DMS 273 (cell line): Measurements from ENCODE around the gene SEC14L3.
"Not testable (repeated sequence)": the region's sequence is repeated elsewhere in the genome, so short reads cannot be mapped to it uniquely, and the experiment has no call there.

ENCODE experiments used
- DNase-seq: peaks from one replicate; lab custom pipeline; 2025; ENCODE audit not compliant: unreplicated experiment; lab: John Stamatoyannopoulos, UW

Gene SEC14L3

DNA sequence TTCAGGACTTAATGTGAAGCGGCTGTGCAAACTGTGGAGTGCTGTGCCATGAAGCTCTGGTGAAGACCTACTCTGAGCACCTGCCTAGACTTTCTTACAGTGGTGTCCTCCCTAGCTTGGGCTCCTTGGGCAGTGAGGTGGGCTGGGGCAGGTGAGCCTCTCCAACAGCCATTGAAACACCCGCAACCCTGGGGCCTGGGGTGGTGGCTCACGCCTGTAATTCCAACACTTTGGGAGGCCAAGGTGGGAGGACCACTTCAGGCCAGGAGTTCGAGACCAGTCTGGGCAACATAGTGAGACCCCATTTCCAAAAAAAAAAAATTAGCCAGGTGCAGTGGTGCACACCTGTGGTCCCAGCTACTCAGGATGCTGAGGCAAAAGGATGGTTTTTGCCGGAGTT is 14.3 kb upstream of the SEC14L3 start:
- no peak for DNase-seq

DNA sequence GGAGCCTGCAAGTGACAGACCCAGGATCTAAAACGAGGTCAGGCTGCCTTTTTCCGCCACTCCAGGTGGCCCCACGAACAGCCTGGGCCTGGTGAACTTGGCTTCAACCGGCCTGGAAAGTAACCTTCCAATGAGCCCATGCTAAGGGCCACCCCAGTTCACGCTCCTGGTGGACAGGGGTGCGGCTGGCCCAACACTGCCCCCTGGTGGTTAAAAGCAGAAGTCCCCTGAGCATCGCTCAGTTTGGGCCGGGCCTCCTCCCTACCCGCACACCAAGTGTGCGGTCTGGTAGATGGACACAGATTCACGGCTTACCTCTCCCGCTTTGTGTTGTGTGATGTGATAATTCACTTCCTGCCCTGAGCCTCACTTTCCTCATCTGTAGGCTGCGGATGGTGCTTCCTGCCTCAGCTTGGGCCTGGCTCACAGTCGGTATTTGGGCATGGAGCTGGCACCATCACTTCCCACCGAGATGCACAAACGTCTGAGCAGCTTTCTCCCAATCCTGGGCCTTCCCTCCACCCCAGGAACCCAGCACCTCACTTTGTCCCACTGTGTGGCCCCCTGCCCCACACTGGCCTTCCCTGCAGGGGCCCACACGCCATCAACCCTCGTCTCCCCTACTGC is 13.7 kb upstream of the SEC14L3 start:
- peak; percentile 62 for DNase-seq

DNA sequence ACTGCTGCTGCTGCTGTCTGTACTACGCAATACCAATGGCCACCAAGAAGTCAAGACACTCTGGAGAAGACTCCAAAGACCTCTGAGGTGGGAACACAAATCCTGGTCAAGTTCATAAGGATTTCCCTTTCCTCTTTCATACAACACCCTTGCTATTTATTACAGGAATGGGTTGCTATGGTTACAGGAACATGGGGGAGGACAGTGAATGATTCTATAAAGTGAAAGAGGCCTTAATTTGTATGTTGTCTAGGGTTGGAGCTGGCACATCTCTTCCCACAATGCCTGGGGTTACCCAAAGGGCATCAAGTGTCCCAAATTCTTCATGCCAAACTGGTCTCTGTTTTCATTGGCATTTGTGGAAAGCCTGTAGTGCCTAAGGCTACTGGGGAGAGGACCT is 11.4 kb upstream of the SEC14L3 start:
- DNase-seq: no peak

DNA sequence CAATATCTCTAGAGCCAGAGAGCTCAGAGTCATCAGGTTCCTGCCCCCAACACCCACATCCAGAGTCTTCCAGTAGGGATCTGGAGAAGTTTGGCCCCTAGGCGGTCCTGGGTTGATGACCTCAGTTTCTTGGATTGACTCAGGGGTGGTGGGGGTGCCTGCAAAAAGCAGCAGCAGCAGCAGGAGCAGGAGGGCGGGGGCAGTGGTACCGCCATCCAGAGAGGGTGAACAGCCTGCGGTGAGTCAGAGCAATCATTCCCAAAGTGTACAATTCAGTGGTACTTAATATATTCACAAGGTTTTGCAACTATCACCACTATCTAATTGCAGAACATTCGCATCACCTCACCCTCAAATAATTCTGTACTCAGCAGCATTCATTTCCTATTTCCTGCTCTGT is 9.9 kb upstream of the SEC14L3 start:
- no peak for DNase-seq

DNA sequence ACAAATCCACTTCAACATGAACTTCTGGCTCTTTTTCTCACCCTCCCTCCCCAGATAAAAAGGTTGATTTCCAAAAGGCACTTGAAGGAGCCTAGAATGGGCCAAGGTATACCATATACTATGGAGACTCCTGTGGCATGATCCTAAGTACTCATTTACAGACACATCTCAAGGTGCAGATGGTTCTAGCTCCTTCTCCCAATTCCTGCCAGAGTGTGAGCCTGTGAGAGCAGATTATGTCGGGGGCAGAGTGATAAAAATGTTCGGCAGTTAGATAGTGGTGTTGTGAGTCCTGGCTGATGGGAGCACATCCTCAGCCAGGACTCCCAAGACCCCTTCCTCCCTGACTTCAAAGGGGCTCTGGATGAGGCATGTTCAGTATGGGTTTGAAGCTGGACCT is 8.2 kb upstream of the SEC14L3 start:
- DNase-seq: no peak

DNA sequence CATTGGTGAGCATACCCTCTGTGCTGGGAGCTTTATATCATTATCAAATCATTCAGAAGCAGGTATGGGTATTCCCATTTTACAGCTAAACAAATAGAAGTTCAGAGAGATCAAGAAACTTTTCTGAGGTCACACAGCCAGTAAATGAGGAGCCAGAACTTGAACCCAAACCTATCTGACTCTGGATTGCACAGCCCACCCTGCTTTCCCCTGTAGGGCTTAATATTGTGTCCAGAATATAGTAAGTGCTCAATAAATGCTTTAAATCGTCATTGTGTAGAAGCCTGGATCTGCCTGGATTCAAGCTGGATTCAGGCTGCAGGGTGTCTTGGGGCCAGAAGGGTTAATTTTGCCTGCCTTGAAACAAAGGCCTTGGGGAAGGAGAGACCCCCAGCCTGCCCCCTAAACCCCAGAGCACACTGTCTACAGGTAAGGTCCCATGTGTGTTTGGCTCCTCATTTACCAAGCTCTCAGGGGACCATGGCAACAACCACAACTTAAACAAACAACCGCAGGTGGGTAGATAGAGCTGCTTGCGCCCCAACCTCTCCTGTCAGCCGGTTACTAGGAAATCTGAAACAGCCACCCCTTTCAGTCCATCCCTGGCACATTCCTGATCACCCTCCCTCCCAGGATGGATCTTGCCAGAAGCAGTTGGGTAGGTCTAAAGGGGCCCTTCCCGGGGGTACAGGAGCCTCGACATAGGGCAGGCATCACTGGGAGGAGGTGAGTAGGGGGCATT is 3.0 kb upstream of the SEC14L3 start:
- no peak for DNase-seq

GRCh38 chr22:30474121-30474520 is 2.3 kb upstream of the SEC14L3 start:
- no peak for DNase-seq

GRCh38 chr22:30472994-30473720 is 1.3 kb upstream of the SEC14L3 start:
- no peak for DNase-seq

DNA sequence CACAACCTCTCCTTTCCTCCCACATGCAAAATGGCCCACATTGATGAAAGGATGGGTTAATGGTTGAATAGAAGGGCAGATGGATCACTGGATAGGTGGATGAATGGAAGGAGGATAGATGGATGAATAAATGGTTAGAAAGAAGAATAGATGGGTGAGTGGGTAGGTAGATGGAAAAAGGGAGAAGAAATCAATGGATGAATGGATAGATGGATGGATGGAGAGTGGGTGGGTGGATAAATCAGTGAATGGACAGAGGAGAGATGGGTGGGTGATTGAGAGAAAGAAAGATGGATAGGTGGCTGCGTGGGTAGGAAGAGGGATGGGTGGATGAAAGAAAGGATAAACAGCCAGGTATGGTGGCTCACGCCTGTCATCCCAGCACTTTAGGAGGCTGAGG is 1.2 kb downstream of the SEC14L3 start:
- DNase-seq: no peak

DNA sequence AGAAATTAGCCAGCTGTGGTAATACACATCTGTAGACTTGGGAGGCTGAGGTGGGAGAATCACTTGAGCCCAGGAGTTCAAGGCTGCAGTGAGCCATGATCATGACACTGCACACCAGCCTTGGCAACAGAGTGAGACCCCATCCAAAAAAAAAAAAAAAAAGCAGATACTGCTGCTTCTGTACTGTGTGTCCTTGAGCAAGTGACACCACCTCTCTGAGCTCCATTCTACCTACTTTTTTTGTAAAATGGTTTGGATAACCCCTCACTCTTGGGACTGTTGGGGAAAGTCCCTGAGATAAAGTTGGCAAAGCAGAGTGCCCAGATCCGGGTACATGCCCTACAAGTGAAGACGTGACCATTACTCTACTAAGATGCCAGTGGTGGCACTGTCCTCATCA is 2.7 kb downstream of the SEC14L3 start:
- no peak for DNase-seq

DNA sequence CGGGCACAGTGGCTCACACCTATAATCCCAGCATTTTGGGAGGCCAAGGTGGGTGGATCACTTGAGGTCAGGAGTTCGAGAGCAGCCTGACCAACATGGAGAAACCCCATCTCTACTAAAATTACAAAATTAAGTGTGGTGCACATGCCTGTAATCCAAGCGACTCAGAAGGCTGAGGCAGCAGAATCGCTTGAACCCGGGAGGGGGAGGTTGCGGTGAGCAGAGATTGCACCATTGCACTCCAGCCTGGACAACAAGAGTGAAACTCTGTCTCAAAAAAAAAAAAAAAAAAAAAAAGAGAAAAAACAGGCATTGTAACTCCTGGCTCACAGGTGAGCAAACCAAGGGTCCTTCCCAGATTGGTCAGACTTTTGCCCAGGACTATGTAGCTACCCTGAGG is 11.3 kb downstream of the SEC14L3 start:
- not testable (repeated sequence) for DNase-seq

GRCh38 chr22:30460147-30460546 is 11.7 kb downstream of the SEC14L3 start:
- DNase-seq: no peak

DNA sequence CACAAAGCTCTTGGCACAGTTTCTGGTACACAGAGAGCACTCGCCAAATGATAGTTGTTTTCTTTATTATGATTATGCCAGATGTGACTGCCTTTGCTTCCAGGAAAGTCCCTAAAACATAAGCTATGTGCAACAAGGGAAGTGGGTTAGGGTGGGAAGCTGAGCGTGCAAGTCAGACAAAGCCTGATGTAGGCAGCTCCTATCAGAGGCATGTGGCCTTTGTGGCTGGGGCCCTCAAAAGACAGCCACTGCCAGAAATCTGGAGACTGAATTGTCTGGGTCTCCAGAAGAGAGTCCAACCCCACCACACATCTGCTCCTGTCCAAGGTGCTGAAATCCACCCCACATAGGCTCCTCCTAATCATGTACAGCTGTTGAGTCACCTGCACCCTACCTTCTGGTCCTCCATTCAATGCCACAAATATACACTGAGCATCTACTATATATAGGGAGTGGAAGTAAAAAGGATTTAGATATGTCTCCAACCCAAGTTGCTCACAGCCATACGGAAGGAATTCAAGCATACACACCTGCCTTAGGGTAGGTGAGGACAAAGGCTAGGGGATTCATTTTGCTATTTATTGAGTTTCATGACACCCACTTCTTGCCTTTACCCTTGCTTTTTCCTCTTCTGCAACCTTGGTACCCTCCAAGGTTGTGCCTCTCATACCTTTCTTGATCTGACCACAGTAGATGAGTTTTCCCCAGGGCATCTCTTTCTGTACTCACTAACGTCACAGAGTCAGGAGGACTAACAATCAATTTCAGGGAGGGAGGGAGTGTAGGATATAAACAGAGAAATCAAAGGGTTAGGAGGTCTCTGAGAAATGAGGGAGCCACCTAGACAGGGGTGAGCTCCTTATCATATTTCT is 12.4 kb downstream of the SEC14L3 start:
- peak; percentile 11 for DNase-seq

GRCh38 chr22:30457981-30458380 is 13.8 kb downstream of the SEC14L3 start:
- no peak for DNase-seq

- no peak for DNase-seq
Measured at GRCh38 chr22:30455075-30455840, 16.6 kb downstream of the SEC14L3 start.

DNA sequence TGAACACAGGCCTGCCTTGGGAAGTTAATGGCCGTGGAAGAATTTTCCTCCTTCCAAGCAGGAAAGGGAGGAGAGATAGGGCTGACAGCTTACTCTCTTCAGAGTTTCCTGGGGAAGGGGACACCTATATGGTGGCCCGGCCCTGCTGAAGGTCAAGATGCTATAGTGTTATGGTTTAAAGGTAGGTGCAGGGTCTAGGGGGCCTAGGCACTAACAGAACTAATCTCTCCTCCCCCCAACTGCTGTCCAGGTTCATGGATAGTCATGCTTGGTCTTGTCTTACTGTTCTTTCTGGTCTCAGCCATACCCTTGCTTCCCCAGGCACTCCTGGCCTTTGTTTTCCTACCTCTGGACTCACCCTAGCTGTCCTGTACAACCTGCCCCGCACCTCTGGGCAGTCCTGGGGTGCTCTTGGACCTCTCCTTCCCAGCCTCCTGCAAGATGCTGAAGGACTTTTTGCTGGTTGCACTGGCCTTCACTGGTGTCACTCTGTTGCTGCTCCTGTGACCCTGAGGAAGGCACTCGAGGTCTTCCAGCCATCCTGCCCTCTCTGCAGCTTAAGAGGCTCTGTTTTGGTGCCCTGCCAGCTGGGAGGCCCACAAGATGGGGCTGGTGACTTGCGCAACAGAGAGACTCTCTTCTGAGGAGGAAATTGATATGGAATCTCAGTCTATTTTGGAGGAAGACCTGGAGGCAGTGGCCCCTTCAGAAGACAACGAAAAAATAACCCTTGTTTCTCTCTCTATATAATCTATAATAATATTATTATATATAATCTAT is 17.9 kb downstream of the SEC14L3 start:
- DNase-seq: peak; percentile 56

- peak; percentile 7 for DNase-seq
Measured at GRCh38 chr22:30452861-30453260, 19.0 kb downstream of the SEC14L3 start.

- DNase-seq: not testable (repeated sequence)
Measured at GRCh38 chr22:30451488-30451887, 20.3 kb downstream of the SEC14L3 start.

GRCh38 chr22:30447656-30448055 is 24.2 kb downstream of the SEC14L3 start:
- no peak for DNase-seq
